ENCODE measurements around the gene ERAL1. TPM values are rescaled to one million over a fixed set of nuclear protein-coding genes. Genes with fewer than 3 reads are reported as not detected.

Gene ERAL1
- total and polyA plus RNA-seq, 2 donors (not counting 1 experiment from before 2014, with no cell fraction given), result 25.4 to 39.0 TPM

GRCh38 chr17:28908640-28909167 is 53.9 kb downstream of the ERAL1 start:
- H3K27me3 ChIP-seq (ENCODE audit: control insufficient read depth, insufficient read depth, low read length), result no peaks in the 10 kb centered on the region
- TF ChIP-seq EZH2 (IDR thresholded peaks at IDR 0.05; ENCODE audit: low read length, missing control alignments) (no peak), CTCF (conservative IDR thresholded peaks at IDR 0.05 in 1 of 2, IDR thresholded peaks at IDR 0.05 in 1 of 2; ENCODE audit: low read depth in 1 of 2, low read length in 2 of 2) (no peak)
- no peak overlapping the region for H3K9ac ChIP-seq (ENCODE audit: insufficient read depth, low read length)
- H3K27ac ChIP-seq (ENCODE audit: insufficient read depth, low read length), result peak overlapping the region; percentile 51
- no peaks in the 10 kb centered on the region for H4K20me1 ChIP-seq (ENCODE audit: control insufficient read depth, extremely low read depth, insufficient read depth, low read length)
- peak; percentile 74 to 88 for DNase-seq (ENCODE audit: low read depth in 2 of 2)
- no peaks in the 10 kb centered on the region for H3K9me3 ChIP-seq (ENCODE audit: control insufficient read depth, insufficient read depth, low read depth, low read length)
- H3K36me3 ChIP-seq (ENCODE audit: control insufficient read depth, insufficient read depth, low read length), result peaks cover 33% of the 10 kb centered on the region
- H3K4me2 ChIP-seq (ENCODE audit: extremely low read depth, insufficient read depth, low read length), result no peak overlapping the region
- no peak overlapping the region for H2AFZ ChIP-seq (ENCODE audit: low read length)
- peaks cover 16% of the 10 kb centered on the region for H3K4me1 ChIP-seq (ENCODE audit: control insufficient read depth, extremely low read depth, insufficient read depth, low read length)
- no peaks in the 10 kb centered on the region for H3K79me2 ChIP-seq (ENCODE audit: control insufficient read depth, insufficient read depth, low read length)
- H3K4me3 ChIP-seq (replicated peaks in 1 of 4; ENCODE audit: control extremely low read depth in 1 of 4, insufficient read depth in 1 of 4, low read depth in 3 of 4, low read length in 4 of 4), result no peak overlapping the region

GRCh38 chr17:28910534-28910933 is 55.7 kb downstream of the ERAL1 start:
- H3K79me2 ChIP-seq (ENCODE audit: control insufficient read depth, insufficient read depth, low read length), result no peaks in the 10 kb centered on the region
- H3K4me1 ChIP-seq (ENCODE audit: control insufficient read depth, extremely low read depth, insufficient read depth, low read length), result peaks cover 16% of the 10 kb centered on the region
- no peak overlapping the region for H3K4me3 ChIP-seq (replicated peaks in 1 of 4; ENCODE audit: control extremely low read depth in 1 of 4, insufficient read depth in 1 of 4, low read depth in 3 of 4, low read length in 4 of 4)
- no peak for DNase-seq (ENCODE audit: low read depth in 2 of 2)
- peaks cover 42% of the 10 kb centered on the region for H3K36me3 ChIP-seq (ENCODE audit: control insufficient read depth, insufficient read depth, low read length)
- no peaks in the 10 kb centered on the region for H3K27me3 ChIP-seq (ENCODE audit: control insufficient read depth, insufficient read depth, low read length)
- no peak overlapping the region for H3K4me2 ChIP-seq (ENCODE audit: extremely low read depth, insufficient read depth, low read length)
- H4K20me1 ChIP-seq (ENCODE audit: control insufficient read depth, extremely low read depth, insufficient read depth, low read length), result no peaks in the 10 kb centered on the region
- no peaks in the 10 kb centered on the region for H3K9me3 ChIP-seq (ENCODE audit: control insufficient read depth, insufficient read depth, low read depth, low read length)
- H3K27ac ChIP-seq (ENCODE audit: insufficient read depth, low read length), result no peak overlapping the region
- H3K9ac ChIP-seq (ENCODE audit: insufficient read depth, low read length), result no peak overlapping the region
- H2AFZ ChIP-seq (ENCODE audit: low read length), result no peak overlapping the region
- no peak for TF ChIP-seq EZH2 (IDR thresholded peaks at IDR 0.05; ENCODE audit: low read length, missing control alignments)
- no peak for TF ChIP-seq CTCF (conservative IDR thresholded peaks at IDR 0.05 in 1 of 2, IDR thresholded peaks at IDR 0.05 in 1 of 2; ENCODE audit: low read depth in 1 of 2, low read length in 2 of 2)

Other genes with a start within 250 kb of the ERAL1 start
- gene RSKR, start 240.8 kb upstream of the ERAL1 start, total RNA-seq, result 3.8 and 4.1 TPM in 2 replicates
- 1.8 and 2.5 TPM in 2 replicates for gene RSKR, start 240.8 kb upstream of the ERAL1 start, polyA plus RNA-seq
- 107 and 160 TPM in 2 replicates for gene BLTP2, start 209.9 kb upstream of the ERAL1 start, total RNA-seq
- 74.9 and 96.3 TPM in 2 replicates for gene BLTP2, start 209.9 kb upstream of the ERAL1 start, polyA plus RNA-seq
- gene SDF2, start 193.1 kb upstream of the ERAL1 start, total RNA-seq, result 56.5 and 58.5 TPM in 2 replicates
- 65.2 and 75.2 TPM in 2 replicates for gene SDF2, start 193.1 kb upstream of the ERAL1 start, polyA plus RNA-seq
- 36.7 and 61.6 TPM in 2 replicates for gene SUPT6H, start 192.8 kb upstream of the ERAL1 start, total RNA-seq
- gene SUPT6H, start 192.8 kb upstream of the ERAL1 start, polyA plus RNA-seq, result 34.7 and 39.1 TPM in 2 replicates
- 2.3 and 2.6 TPM in 2 replicates for gene PROCA1, start 143.1 kb upstream of the ERAL1 start, total RNA-seq
- 0.85 and 0.93 TPM in 2 replicates for gene PROCA1, start 143.1 kb upstream of the ERAL1 start, polyA plus RNA-seq
- 159 and 174 TPM in 2 replicates for gene RAB34, start 137.1 kb upstream of the ERAL1 start, total RNA-seq
- gene RAB34, start 137.1 kb upstream of the ERAL1 start, polyA plus RNA-seq, result 287 and 338 TPM in 2 replicates
- gene RPL23A, start 135.0 kb upstream of the ERAL1 start, total RNA-seq, result 519 and 881 TPM in 2 replicates
- 1,041 and 1,196 TPM in 2 replicates for gene RPL23A, start 135.0 kb upstream of the ERAL1 start, polyA plus RNA-seq
- 4.1 and 6.6 TPM in 2 replicates for gene TLCD1, start 128.8 kb upstream of the ERAL1 start, total RNA-seq
- 10.8 and 11.5 TPM in 2 replicates for gene TLCD1, start 128.8 kb upstream of the ERAL1 start, polyA plus RNA-seq
- gene NEK8, start 126.2 kb upstream of the ERAL1 start, total RNA-seq, result 2.8 TPM in 2 replicates
- 3.0 and 3.8 TPM in 2 replicates for gene NEK8, start 126.2 kb upstream of the ERAL1 start, polyA plus RNA-seq
- gene TRAF4, start 111.0 kb upstream of the ERAL1 start, total RNA-seq, result 28.7 and 32.6 TPM in 2 replicates
- gene TRAF4, start 111.0 kb upstream of the ERAL1 start, polyA plus RNA-seq, result 17.5 and 20.8 TPM in 2 replicates
- gene FAM222B, start 12.2 kb upstream of the ERAL1 start, total RNA-seq, result 1.8 and 2.8 TPM in 2 replicates
- 9.0 and 10.5 TPM in 2 replicates for gene FAM222B, start 12.2 kb upstream of the ERAL1 start, polyA plus RNA-seq
- gene FLOT2, start 42.7 kb downstream of the ERAL1 start, total RNA-seq, result 39.8 and 48.9 TPM in 2 replicates
- gene FLOT2, start 42.7 kb downstream of the ERAL1 start, polyA plus RNA-seq, result 81.1 and 95.4 TPM in 2 replicates
- gene DHRS13, start 48.1 kb downstream of the ERAL1 start, total RNA-seq, result 6.9 and 7.8 TPM in 2 replicates
- gene DHRS13, start 48.1 kb downstream of the ERAL1 start, polyA plus RNA-seq, result 2.6 and 4.6 TPM in 2 replicates
- 9.0 and 14.2 TPM in 2 replicates for gene PHF12, start 96.5 kb downstream of the ERAL1 start, total RNA-seq
- 10.1 and 11.9 TPM in 2 replicates for gene PHF12, start 96.5 kb downstream of the ERAL1 start, polyA plus RNA-seq
- gene SEZ6, start 151.0 kb downstream of the ERAL1 start, total RNA-seq, result not detected in 2 replicates
- not detected in 2 replicates for gene SEZ6, start 151.0 kb downstream of the ERAL1 start, polyA plus RNA-seq
- gene PIPOX, start 188.1 kb downstream of the ERAL1 start, total RNA-seq, result 0.83 and 1.5 TPM in 2 replicates
- 0.20 and 0.26 TPM in 2 replicates for gene PIPOX, start 188.1 kb downstream of the ERAL1 start, polyA plus RNA-seq

Data from fibroblast of lung (primary cell).